Ascending aorta (tissue), 2 donors: ENCODE data around the gene PIGN. TPM values are rescaled to one million over a fixed set of nuclear protein-coding genes. Genes with fewer than 3 reads are reported as not detected.

Experiments
- DNase-seq, 2 donors: peaks; one replicate each; pipeline ENCODE4 v3.0.0-alpha.2; 2019; ENCODE audit warnings: low spot score in 2 of 2
- H3K27ac ChIP-seq, 2 donors: fragments of 200-600 bp; sonication (generic); one replicate each; pipeline ENCODE4 v1.5.1; 2016 to 2017; ENCODE audit warnings: mild to moderate bottlenecking in 1 of 2
- H3K27me3 ChIP-seq: fragments of 200-600 bp; sonication (generic); one replicate; pipeline ENCODE4 v1.5.1; 2017
- H3K36me3 ChIP-seq, 2 donors: fragments of 200-600 bp; sonication (generic); one replicate each; pipeline ENCODE4 v1.5.1; 2016
- H3K4me1 ChIP-seq, 2 donors: fragments of 200-600 bp; sonication (generic); one replicate each; pipeline ENCODE4 v1.5.1; 2016 to 2017; ENCODE audit warnings: mild to moderate bottlenecking in 1 of 2
- H3K4me3 ChIP-seq, 2 donors: fragments of 200-600 bp; sonication (generic); one replicate each; pipeline ENCODE4 v1.5.1; 2016 to 2017; ENCODE audit warnings: mild to moderate bottlenecking in 1 of 2
- H3K9me3 ChIP-seq, 2 donors: fragments of 200-600 bp; sonication (generic); one replicate each; pipeline ENCODE4 v1.5.1; 2016
- CTCF ChIP-seq, 3 experiments: fragments of 200-600 bp in 2 of 3; fragments of 450-650 bp in 1 of 3; sonication (generic) in 2 of 3; IDR thresholded peaks; one replicate each; pipeline ENCODE4 v1.5.1; 2016 to 2019; ENCODE audit warnings: antibody characterized with exemption in 3 of 3, mild to moderate bottlenecking in 1 of 3, moderate library complexity in 1 of 3
- intact Hi-C: fragments of 100-400 bp; cut with DNase I; formaldehyde crosslinking; loops from one replicate; pipeline ENCODE4 v1.15.1; 2023
- total RNA-seq: library from RNA; depleted of rRNA; stranded (reverse); fragments of >200 nt; gene quantifications from one replicate; pipeline ENCODE4 v1.1.0, GENCODE V29; 2016

PIGN gene
- total RNA-seq, 1 donor from 2014 or later = 12.8 TPM

DNA sequence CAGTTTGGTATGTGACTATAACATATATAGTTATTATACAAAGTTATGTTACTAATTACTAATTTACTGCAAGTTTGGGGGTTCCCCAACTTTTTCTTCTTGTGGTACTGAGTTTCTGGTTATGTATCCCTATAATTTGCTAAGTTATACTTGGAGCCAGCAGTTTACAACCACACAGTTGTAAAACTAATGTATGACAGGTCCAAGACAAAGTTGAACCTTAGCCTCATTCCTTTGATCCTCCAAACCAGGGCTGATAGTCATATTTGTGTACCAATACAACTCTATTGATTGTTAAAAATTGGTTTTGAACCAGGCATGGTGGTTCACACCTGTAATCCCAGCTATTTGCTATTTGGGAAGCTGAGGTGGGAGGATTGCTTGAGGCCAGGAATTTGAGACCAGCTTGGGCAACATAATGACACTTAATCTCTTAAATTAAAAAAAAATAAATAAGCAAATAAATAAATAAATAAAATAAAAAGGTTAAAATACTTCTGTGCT, 24.5 kb upstream of the PIGN start:
- no peak for TF ChIP-seq CTCF (IDR thresholded peaks at IDR 0.05)
- DNase-seq = no peak
- peaks cover 14 to 25% of the 10 kb centered on the region in 2 donors for H3K36me3 ChIP-seq
- no peak overlapping the region for H3K27ac ChIP-seq
- no peaks in the 10 kb centered on the region for H3K27me3 ChIP-seq
- H3K9me3 ChIP-seq = no peaks in the 10 kb centered on the region
- no peaks in the 10 kb centered on the region for H3K4me1 ChIP-seq
- H3K4me3 ChIP-seq = no peak overlapping the region
- intact Hi-C loops = no loop called here

DNA sequence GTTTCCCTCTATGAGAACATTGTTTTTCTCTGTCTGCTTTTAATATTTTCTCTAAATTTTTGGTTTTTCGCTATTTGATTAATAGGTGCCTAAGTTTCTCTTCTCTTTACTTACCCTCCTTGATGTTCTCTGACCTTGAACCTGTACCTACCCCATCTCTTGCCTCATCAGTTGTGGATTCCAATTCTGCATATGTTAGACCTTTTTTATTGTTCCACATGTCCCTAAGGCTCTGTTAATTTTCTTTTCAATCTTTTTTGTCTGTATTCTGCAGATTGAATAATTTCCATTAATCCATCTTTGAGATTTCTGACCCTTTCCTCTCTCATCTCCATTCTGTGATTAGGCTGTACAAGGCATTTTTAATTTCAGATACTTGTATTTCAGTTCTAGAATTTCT, 23.3 kb upstream of the PIGN start:
- no peak for DNase-seq
- Histone ChIP-seq H3K9me3 (no peaks in the 10 kb centered on the region), H3K4me1 (no peaks in the 10 kb centered on the region), H3K27ac (no peak overlapping the region), H3K36me3 (peaks cover 14 to 25% of the 10 kb centered on the region in 2 donors), H3K4me3 (no peak overlapping the region), H3K27me3 (no peaks in the 10 kb centered on the region)
- TF ChIP-seq CTCF (IDR thresholded peaks at IDR 0.05) = no peak
- intact Hi-C loops = no loop called here

DNA sequence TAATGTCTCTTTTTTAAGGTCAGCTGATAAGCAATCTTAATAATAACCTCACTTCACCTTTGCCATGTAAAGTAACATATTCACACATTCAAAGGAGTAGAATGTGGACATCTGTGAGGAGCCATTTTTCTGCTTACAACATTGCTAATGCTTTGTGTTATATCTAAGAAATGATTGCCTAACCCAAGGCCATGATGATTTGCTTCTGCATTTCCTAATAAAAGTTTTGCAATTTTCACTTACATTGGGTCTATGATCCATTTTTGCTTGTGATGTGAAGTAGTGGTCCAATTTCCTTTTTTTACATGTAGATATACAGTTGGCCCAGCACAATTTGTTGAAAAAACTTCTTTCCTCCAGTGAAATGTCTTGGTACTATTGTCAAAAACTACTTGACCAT, 22.2 kb upstream of the PIGN start:
- intact Hi-C loops = no loop called here
- Histone ChIP-seq H3K4me3 (no peak overlapping the region), H3K9me3 (no peaks in the 10 kb centered on the region), H3K4me1 (no peaks in the 10 kb centered on the region), H3K27me3 (no peaks in the 10 kb centered on the region), H3K27ac (no peak overlapping the region), H3K36me3 (peaks cover 5 to 15% of the 10 kb centered on the region in 2 donors)
- no peak for DNase-seq
- TF ChIP-seq CTCF (IDR thresholded peaks at IDR 0.05) = no peak

- TF ChIP-seq CTCF (IDR thresholded peaks at IDR 0.05) = no peak
- no peak overlapping the region for H3K27ac ChIP-seq
- H3K27me3 ChIP-seq = no peaks in the 10 kb centered on the region
- DNase-seq = no peak
- H3K4me3 ChIP-seq = no peak overlapping the region
- H3K9me3 ChIP-seq = no peaks in the 10 kb centered on the region
- H3K4me1 ChIP-seq = no peaks in the 10 kb centered on the region
- peaks cover 0 to under 1% of the 10 kb centered on the region in 2 donors for H3K36me3 ChIP-seq
- intact Hi-C loops = no loop called here
These were observed 19.7 kb upstream of the PIGN start for GRCh38 chr18:62206593-62206992.

GRCh38 chr18:62205824-62206223, 19.0 kb upstream of the PIGN start:
- Histone ChIP-seq H3K4me3 (no peak overlapping the region), H3K27me3 (no peaks in the 10 kb centered on the region), H3K27ac (no peak overlapping the region), H3K4me1 (no peaks in the 10 kb centered on the region), H3K9me3 (no peaks in the 10 kb centered on the region), H3K36me3 (no peaks in the 10 kb centered on the region)
- DNase-seq = no peak
- no peak for TF ChIP-seq CTCF (IDR thresholded peaks at IDR 0.05)
- intact Hi-C loops = no loop called here

DNA sequence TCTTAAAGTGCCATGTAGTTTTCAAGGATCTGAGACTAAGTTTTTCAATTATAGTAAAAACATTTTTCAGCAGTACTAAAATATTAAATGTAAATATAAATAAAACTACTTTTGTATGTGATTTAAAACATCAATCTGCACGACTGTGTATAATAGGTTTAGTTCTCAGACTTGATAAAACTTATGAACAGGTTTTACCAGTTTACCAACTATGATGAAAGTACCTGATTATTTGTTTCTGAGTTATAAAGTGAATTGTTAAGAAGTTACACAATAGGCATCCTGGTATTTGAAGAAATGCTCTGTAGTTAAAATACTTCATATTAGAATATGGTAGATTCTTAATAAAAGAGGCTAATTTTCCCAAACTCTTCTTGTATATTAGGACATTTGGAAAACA, 15.0 kb upstream of the PIGN start:
- no peaks in the 10 kb centered on the region for H3K9me3 ChIP-seq
- no peaks in the 10 kb centered on the region for H3K4me1 ChIP-seq
- no peak for DNase-seq
- TF ChIP-seq CTCF (IDR thresholded peaks at IDR 0.05) = no peak
- H3K4me3 ChIP-seq = no peak overlapping the region
- no peak overlapping the region for H3K27ac ChIP-seq
- intact Hi-C loops = no loop called here
- no peaks in the 10 kb centered on the region for H3K27me3 ChIP-seq
- H3K36me3 ChIP-seq = no peaks in the 10 kb centered on the region
